K562 (cell line): ENCODE results near the gene PLEKHM2. TPM values are rescaled to one million over a fixed set of nuclear protein-coding genes. Genes with fewer than 3 reads are reported as not detected.
A peak's percentile ranks its signal among the peaks of the same experiment; 100 is the strongest.

Source experiments
- ARNT ChIP-seq, 2 experiments: fragments of 450-650 bp; IDR thresholded peaks; 2 replicates each; pipeline ENCODE4 v1.6.1; 2016; ENCODE audit warnings: mild to moderate bottlenecking in 1 of 2
- ATF7 ChIP-seq: fragments of 450-650 bp; IDR thresholded peaks from 2 replicates; pipeline ENCODE4 v1.7.1; 2014; ENCODE audit warnings: mild to moderate bottlenecking, moderate library complexity
- CEBPB ChIP-seq: fragments of 450-650 bp; IDR thresholded peaks from 2 replicates; pipeline ENCODE4 v1.6.1; 2016; ENCODE audit warnings: missing genetic modification characterization, missing compliant biosample characterization
- ELF2 ChIP-seq: fragments of 250-450 bp; sonication (Bioruptor Pico); IDR thresholded peaks from 2 replicates; pipeline ENCODE4 v1.5.0; 2021; ENCODE audit warnings: mild to moderate bottlenecking
- GTF2E2 ChIP-seq: fragments of 200-800 bp; sonication (Bioruptor generic); IDR thresholded peaks from 2 replicates; pipeline ENCODE4 v1.6.1; 2016; ENCODE audit warnings: missing genetic modification characterization, missing compliant biosample characterization
- GTF2F1 ChIP-seq: IDR thresholded peaks from 2 replicates; pipeline ENCODE4 v1.6.1; 2011; ENCODE audit warnings: low read depth, low read length, improper control_type of control experiment
- HDAC2 ChIP-seq: fragments of 450-650 bp; IDR thresholded peaks from 2 replicates; pipeline ENCODE4 v1.6.1; 2016; ENCODE audit warnings: mild to moderate bottlenecking
- HIVEP1 ChIP-seq: fragments of 250-450 bp; sonication (Bioruptor Pico); IDR thresholded peaks from 2 replicates; pipeline ENCODE4 v1.4.0; 2020; ENCODE audit warnings: mild to moderate bottlenecking
- MAFG ChIP-seq: fragments of 450-650 bp; conservative IDR thresholded peaks from 2 replicates; pipeline ENCODE4 v1.6.1; 2016; ENCODE audit warnings: missing genetic modification characterization, missing compliant biosample characterization
- MAFK ChIP-seq: IDR thresholded peaks from 2 replicates; pipeline ENCODE4 v1.6.1; 2011; ENCODE audit warnings: low read length, improper control_type of control experiment
- PKNOX1 ChIP-seq: fragments of 450-650 bp; IDR thresholded peaks from 2 replicates; pipeline ENCODE4 v1.6.1; 2016
- POLR2AphosphoS2 ChIP-seq: IDR thresholded peaks from 2 replicates; pipeline ENCODE4 v1.6.1; 2012; ENCODE audit warnings: low read length, improper control_type of control experiment
- PURB ChIP-seq: sonication (generic); formaldehyde crosslinking; IDR thresholded peaks from 2 replicates; pipeline ENCODE4 v1.9.0; 2021; ENCODE audit warnings: low read depth, mild to moderate bottlenecking, missing genetic modification reagents
- RAD21 ChIP-seq, 2 experiments: fragments of 250-450 bp in 1 of 2; fragments of 450-650 bp in 1 of 2; sonication (Bioruptor Pico) in 1 of 2; formaldehyde crosslinking in 1 of 2; IDR thresholded peaks in 1 of 2; conservative IDR thresholded peaks in 1 of 2; 2 replicates each; pipeline versions ENCODE4 v1.4.0 to v1.8.0; 2020 to 2022; ENCODE audit warnings: mild to moderate bottlenecking in 2 of 2, moderate library complexity in 1 of 2
- RB1 ChIP-seq: fragments of 450-650 bp; IDR thresholded peaks from 2 replicates; pipeline ENCODE4 v1.6.1; 2017; ENCODE audit warnings: low read depth, mild to moderate bottlenecking
- RBM15 ChIP-seq: fragments of 200-400 bp; formaldehyde crosslinking; IDR thresholded peaks from 2 replicates; pipeline ENCODE4 v1.6.1; 2018; ENCODE audit warnings: mild to moderate bottlenecking, low read length, moderate library complexity; ENCODE audit not compliant: insufficient read depth
- RNF219 ChIP-seq: fragments of 250-450 bp; sonication (Bioruptor Pico); IDR thresholded peaks from 2 replicates; pipeline ENCODE4 v1.5.0; 2022; ENCODE audit warnings: mild to moderate bottlenecking
- ZFP1 ChIP-seq: fragments of 450-650 bp; formaldehyde crosslinking; IDR thresholded peaks from 2 replicates; pipeline ENCODE4 v1.4.0; 2020; ENCODE audit warnings: mild to moderate bottlenecking, mixed read lengths
- ZNF165 ChIP-seq: fragments of 250-450 bp; sonication (Bioruptor Pico); IDR thresholded peaks from 2 replicates; pipeline ENCODE4 v1.4.0; 2020; ENCODE audit warnings: borderline replicate concordance
- ZNF184 ChIP-seq: sonication (generic); formaldehyde crosslinking; IDR thresholded peaks from 2 replicates; pipeline ENCODE4 v1.5.0; 2020; ENCODE audit warnings: missing genetic modification reagents
- polyA plus RNA-seq, 8 experiments: library from polyadenylated mRNA; depleted of rRNA in 4 of 8; stranded (reverse) in 5 of 8; unstranded in 3 of 8; fragments of >200 nt; fragmentation: Nextera tagmentation in 2 of 8; fragmentation: Illumina TruSeq in 1 of 8; extraction: Ambion mirVana in 2 of 8; extraction: Trizol in 1 of 8; gene quantifications; 2 replicates each; pipeline versions ENCODE4 v1.2.1 to v1.2.3, GENCODE V29; 2011 to 2014; ENCODE audit warnings: inconsistent platforms in 1 of 8, missing spikeins in 1 of 8
- total RNA-seq, 7 experiments: library from RNA; depleted of rRNA in 6 of 7; stranded (reverse); fragments of >200 nt in 6 of 7; fragmentation: Illumina TruSeq in 2 of 7; extraction: Trizol in 2 of 7; gene quantifications; 2 replicates each; pipeline versions ENCODE4 v1.2.1 to v1.2.3, GENCODE V29; 2011 to 2021; ENCODE audit warnings: low replicate concordance in 1 of 7
- TF ChIP-seq, protein P1 (sequence below): fragments of 250-450 bp; sonication (Bioruptor Pico); IDR thresholded peaks from 2 replicates; pipeline ENCODE4 v1.8.0; 2022; ENCODE audit warnings: moderate library complexity, mild to moderate bottlenecking, inconsistent platforms
- TF ChIP-seq, protein P2 (sequence below): fragments of 200-400 bp; formaldehyde crosslinking; IDR thresholded peaks from 2 replicates; pipeline ENCODE4 v1.6.1; 2017; ENCODE audit warnings: mild to moderate bottlenecking, low read depth, low read length, moderate library complexity
- TF ChIP-seq, protein P3 (sequence below): sonication (generic); formaldehyde crosslinking; IDR thresholded peaks from 2 replicates; pipeline ENCODE4 v1.8.0; 2022; ENCODE audit warnings: missing genetic modification reagents, mild to moderate bottlenecking, borderline replicate concordance

Gene PLEKHM2
- total and polyA plus RNA-seq, 9 of the 15 experiments (the other 6 are each of a cell fraction or from before 2014, with no cell fraction given): 0.27 to 63.7 (median 33.2) TPM

- TF ChIP-seq MAFG (tag): no peak
- TF ChIP-seq RNF219: no peak
- no peak for TF ChIP-seq MAFK
- TF ChIP-seq, protein P1, sequence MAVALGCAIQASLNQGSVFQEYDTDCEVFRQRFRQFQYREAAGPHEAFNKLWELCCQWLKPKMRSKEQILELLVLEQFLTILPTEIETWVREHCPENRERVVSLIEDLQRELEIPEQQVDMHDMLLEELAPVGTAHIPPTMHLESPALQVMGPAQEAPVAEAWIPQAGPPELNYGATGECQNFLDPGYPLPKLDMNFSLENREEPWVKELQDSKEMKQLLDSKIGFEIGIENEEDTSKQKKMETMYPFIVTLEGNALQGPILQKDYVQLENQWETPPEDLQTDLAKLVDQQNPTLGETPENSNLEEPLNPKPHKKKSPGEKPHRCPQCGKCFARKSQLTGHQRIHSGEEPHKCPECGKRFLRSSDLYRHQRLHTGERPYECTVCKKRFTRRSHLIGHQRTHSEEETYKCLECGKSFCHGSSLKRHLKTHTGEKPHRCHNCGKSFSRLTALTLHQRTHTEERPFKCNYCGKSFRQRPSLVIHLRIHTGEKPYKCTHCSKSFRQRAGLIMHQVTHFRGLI: no peak
- no peak for TF ChIP-seq ZFP1 (CRISPR knock-in tag)
- TF ChIP-seq HIVEP1 (CRISPR knock-in tag): no peak
- TF ChIP-seq POLR2AphosphoS2: no peak
- TF ChIP-seq RAD21 (CRISPR knock-in tag; conservative IDR thresholded peaks at IDR 0.05 in 1 of 2, IDR thresholded peaks at IDR 0.05 in 1 of 2): 0 out of 4 replicates have a peak, but pooled peaks of 1 of the 2 experiments have one; percentile 4
- no peak for TF ChIP-seq PURB (CRISPR knock-in tag)
- TF ChIP-seq, protein P2, sequence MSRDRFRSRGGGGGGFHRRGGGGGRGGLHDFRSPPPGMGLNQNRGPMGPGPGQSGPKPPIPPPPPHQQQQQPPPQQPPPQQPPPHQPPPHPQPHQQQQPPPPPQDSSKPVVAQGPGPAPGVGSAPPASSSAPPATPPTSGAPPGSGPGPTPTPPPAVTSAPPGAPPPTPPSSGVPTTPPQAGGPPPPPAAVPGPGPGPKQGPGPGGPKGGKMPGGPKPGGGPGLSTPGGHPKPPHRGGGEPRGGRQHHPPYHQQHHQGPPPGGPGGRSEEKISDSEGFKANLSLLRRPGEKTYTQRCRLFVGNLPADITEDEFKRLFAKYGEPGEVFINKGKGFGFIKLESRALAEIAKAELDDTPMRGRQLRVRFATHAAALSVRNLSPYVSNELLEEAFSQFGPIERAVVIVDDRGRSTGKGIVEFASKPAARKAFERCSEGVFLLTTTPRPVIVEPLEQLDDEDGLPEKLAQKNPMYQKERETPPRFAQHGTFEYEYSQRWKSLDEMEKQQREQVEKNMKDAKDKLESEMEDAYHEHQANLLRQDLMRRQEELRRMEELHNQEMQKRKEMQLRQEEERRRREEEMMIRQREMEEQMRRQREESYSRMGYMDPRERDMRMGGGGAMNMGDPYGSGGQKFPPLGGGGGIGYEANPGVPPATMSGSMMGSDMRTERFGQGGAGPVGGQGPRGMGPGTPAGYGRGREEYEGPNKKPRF: no peak
- no peak for TF ChIP-seq PKNOX1
- TF ChIP-seq RB1: no peak
- no peak for TF ChIP-seq ZNF184
- TF ChIP-seq ELF2: no peak
- 0 out of 2 replicates have a peak, but pooled peaks have one; percentile 25 for TF ChIP-seq HDAC2
- no peak for TF ChIP-seq ZNF165 (CRISPR knock-in tag)
- TF ChIP-seq GTF2E2: no peak
- TF ChIP-seq GTF2F1: no peak
- TF ChIP-seq RBM15: no peak
- TF ChIP-seq ARNT (IDR thresholded peaks at IDR 0.05): no peak
- TF ChIP-seq, protein P3, sequence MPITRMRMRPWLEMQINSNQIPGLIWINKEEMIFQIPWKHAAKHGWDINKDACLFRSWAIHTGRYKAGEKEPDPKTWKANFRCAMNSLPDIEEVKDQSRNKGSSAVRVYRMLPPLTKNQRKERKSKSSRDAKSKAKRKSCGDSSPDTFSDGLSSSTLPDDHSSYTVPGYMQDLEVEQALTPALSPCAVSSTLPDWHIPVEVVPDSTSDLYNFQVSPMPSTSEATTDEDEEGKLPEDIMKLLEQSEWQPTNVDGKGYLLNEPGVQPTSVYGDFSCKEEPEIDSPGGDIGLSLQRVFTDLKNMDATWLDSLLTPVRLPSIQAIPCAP (CRISPR knock-in tag): no peak
- no peak for TF ChIP-seq CEBPB (tag)
- TF ChIP-seq ATF7: 0 out of 2 replicates have a peak, but pooled peaks have one; percentile 15
Observed at GRCh38 chr1:15692121-15692682, 8.1 kb downstream of the PLEKHM2 start (continued).
